K562 (cell line): Measurements from ENCODE around the gene TAPBPL. TPM values are rescaled to one million over a fixed set of nuclear protein-coding genes. Genes with fewer than 3 reads are reported as not detected.

ENCODE experiments used
- ATAC-seq: fragments of 200-7000 bp; cut with Tn5 transposase; 3 replicates; pipeline ENCODE4 v1.9.1; 2020; ENCODE audit warnings: moderate library complexity
- BruUV-seq: library from RNA; stranded (reverse); fragments of 400-500 nt; replicated peaks from 2 replicates; lab custom pipeline; 2021; lab: Mats Ljungman, UMichigan
- CTCF ChIA-PET: fragments of 300-600 bp; formaldehyde crosslinking; extraction: SDS; loops from one replicate; lab custom pipeline; 2021; ENCODE audit warnings: low intra/inter-chr PET ratio; lab: Yijun Ruan, JAX
- POLR2A ChIA-PET: fragments of 300-600, 350-650 bp; sonication (Branson Sonifier 250); formaldehyde crosslinking; extraction: SDS; loops from one replicate; lab custom pipeline; 2021; ENCODE audit warnings: antibody characterized with exemption, inconsistent platforms; lab: Yijun Ruan, JAX
- DNase-seq, 4 experiments: peaks; one replicate each; pipeline versions ENCODE4 v3.0.0 to v3.0.0-alpha.2; 2011 to 2018; ENCODE audit warnings: low spot score in 3 of 4, mixed read lengths in 3 of 4; ENCODE audit errors: extremely low read depth in 1 of 4
- FAIRE-seq: peaks from 2 replicates; lab custom pipeline; 2011; peaks lifted over from hg19 to GRCh38; lab: Jason Lieb, UNC
- H2AFZ ChIP-seq: 2 replicates; pipeline ENCODE4 v1.6.0; 2011; ENCODE audit warnings: low read depth, low read length, control low read depth, inconsistent platforms
- H3K27ac ChIP-seq: fragments of 200-600 bp; 3 replicates; pipeline ENCODE4 v1.8.0; 2011; ENCODE audit warnings: low read depth, mild to moderate bottlenecking, control low read depth, inconsistent platforms, low read length, moderate library complexity, mixed read lengths; ENCODE audit errors: extremely low read depth
- H3K27me3 ChIP-seq, 2 experiments: fragments of 300-600 bp in 1 of 2; 2 replicates in 1 of 2; 3 replicates in 1 of 2; pipeline versions ENCODE4 v1.6.0 to v1.8.0; 2011; ENCODE audit warnings: inconsistent platforms in 2 of 2, low read length in 2 of 2, mild to moderate bottlenecking in 1 of 2, mixed read lengths in 1 of 2, moderate library complexity in 1 of 2; ENCODE audit not compliant: control insufficient read depth in 2 of 2, insufficient read depth in 2 of 2
- H3K36me3 ChIP-seq: fragments of 300-600 bp; 3 replicates; pipeline ENCODE4 v1.8.0; 2011; ENCODE audit warnings: mild to moderate bottlenecking, low read length, inconsistent platforms; ENCODE audit not compliant: control insufficient read depth, insufficient read depth
- H3K4me1 ChIP-seq, 2 experiments: fragments of 200-600 bp in 1 of 2; replicated peaks in 1 of 2; 2 replicates in 1 of 2; 3 replicates in 1 of 2; pipeline versions ENCODE4 v1.5.1 to v1.8.0; 2011; ENCODE audit warnings: inconsistent platforms in 2 of 2, low read length in 2 of 2, mild to moderate bottlenecking in 1 of 2, mixed read lengths in 1 of 2, moderate library complexity in 1 of 2; ENCODE audit not compliant: control insufficient read depth in 2 of 2, insufficient read depth in 2 of 2
- H3K4me2 ChIP-seq: 2 replicates; pipeline ENCODE4 v1.6.1; 2011; ENCODE audit warnings: low read length, control low read depth, inconsistent platforms, mixed read lengths; ENCODE audit not compliant: insufficient read depth
- H3K4me3 ChIP-seq: fragments of 200-600 bp; sonication (generic), shearing (Covaris generic); 2 replicates; pipeline ENCODE4 v1.5.1; 2016; ENCODE audit warnings: control low read depth, inconsistent platforms
- H3K79me2 ChIP-seq: fragments of 200-600 bp; 3 replicates; pipeline ENCODE4 v1.8.0; 2011; ENCODE audit warnings: low read length, inconsistent platforms; ENCODE audit not compliant: control insufficient read depth, insufficient read depth
- H3K9ac ChIP-seq, 2 experiments: 2 replicates each; pipeline versions ENCODE4 v1.6.0 to v1.6.1; 2011; ENCODE audit warnings: low read depth in 2 of 2, low read length in 2 of 2, control low read depth in 1 of 2, inconsistent platforms in 1 of 2, mild to moderate bottlenecking in 1 of 2, mixed read lengths in 1 of 2; ENCODE audit not compliant: insufficient read depth in 1 of 2
- H3K9me1 ChIP-seq: one replicate; pipeline ENCODE4 v1.6.0; 2011; ENCODE audit warnings: inconsistent platforms, mild to moderate bottlenecking, low read length, moderate library complexity; ENCODE audit not compliant: control insufficient read depth, insufficient read depth
- H3K9me3 ChIP-seq: replicated peaks from 2 replicates; pipeline ENCODE4 v1.5.1; 2011; ENCODE audit warnings: low read depth, low read length, inconsistent platforms; ENCODE audit not compliant: control insufficient read depth, insufficient read depth
- H4K20me1 ChIP-seq: replicated peaks from 2 replicates; pipeline ENCODE4 v1.6.1; 2011; ENCODE audit warnings: low read length, inconsistent platforms, mixed read lengths; ENCODE audit not compliant: control insufficient read depth, insufficient read depth
- DNMT1 ChIP-seq: fragments of 450-650 bp; IDR thresholded peaks from 2 replicates; pipeline ENCODE4 v1.6.1; 2016; ENCODE audit warnings: antibody characterized with exemption, mild to moderate bottlenecking
- GTF2A2 ChIP-seq: IDR thresholded peaks from 2 replicates; pipeline ENCODE4 v1.6.1; 2016; ENCODE audit warnings: mild to moderate bottlenecking, missing genetic modification characterization, missing compliant biosample characterization
- KDM2B ChIP-seq: fragments of 250-450 bp; sonication (Bioruptor Pico); IDR thresholded peaks from 2 replicates; pipeline ENCODE4 v1.8.0; 2021; ENCODE audit warnings: mild to moderate bottlenecking, moderate library complexity
- MECOM ChIP-seq: fragments of 250-450 bp; sonication (Bioruptor Pico); IDR thresholded peaks from 2 replicates; pipeline ENCODE4 v1.8.0; 2022; ENCODE audit warnings: inconsistent platforms
- SRSF1 ChIP-seq: fragments of 200-400 bp; formaldehyde crosslinking; IDR thresholded peaks from 2 replicates; pipeline ENCODE4 v1.6.1; 2017; ENCODE audit warnings: mild to moderate bottlenecking, low read depth, low read length, moderate library complexity
- STAG1 ChIP-seq: sonication (generic); formaldehyde crosslinking; IDR thresholded peaks from 2 replicates; pipeline ENCODE4 v1.5.0; 2020; ENCODE audit warnings: missing genetic modification reagents, borderline replicate concordance
- ZBTB8A ChIP-seq: fragments of 450-650 bp; IDR thresholded peaks from 2 replicates; pipeline ENCODE4 v1.6.1; 2018; ENCODE audit warnings: mild to moderate bottlenecking, moderate library complexity; ENCODE audit not compliant: partially characterized antibody
- WGBS: fragments of 100-300 bp; shearing (Covaris generic); methylation state at CpG from one replicate; pipeline ENCODE4 v1.1.6; 2016; ENCODE audit warnings: low coverage, mixed read lengths; ENCODE audit not compliant: insufficient coverage; ENCODE audit errors: missing lambda C conversion rate; 5-methylcytosine and 5-hydroxymethylcytosine counted together
- in situ Hi-C: fragments of 300-500 bp; cut with MboI; formaldehyde crosslinking; loops from 4 replicates; pipeline ENCODE4 v1.15.0; 2018; ENCODE audit warnings: inconsistent platforms, mixed read lengths
- intact Hi-C: fragments of 100-400 bp; cut with micrococcal nuclease; formaldehyde crosslinking; loops from 2 replicates; pipeline ENCODE4 v1.14.2; 2022
- polyA plus RNA-seq, 8 experiments: library from polyadenylated mRNA; depleted of rRNA in 4 of 8; stranded (reverse) in 5 of 8; unstranded in 3 of 8; fragments of >200 nt; fragmentation: Nextera tagmentation in 2 of 8; fragmentation: Illumina TruSeq in 1 of 8; extraction: Ambion mirVana in 2 of 8; extraction: Trizol in 1 of 8; gene quantifications; 2 replicates each; pipeline versions ENCODE4 v1.2.1 to v1.2.3, GENCODE V29; 2011 to 2014; ENCODE audit warnings: inconsistent platforms in 1 of 8, missing spikeins in 1 of 8
- total RNA-seq, 7 experiments: library from RNA; depleted of rRNA in 6 of 7; stranded (reverse); fragments of >200 nt in 6 of 7; fragmentation: Illumina TruSeq in 2 of 7; extraction: Trizol in 2 of 7; gene quantifications; 2 replicates each; pipeline versions ENCODE4 v1.2.1 to v1.2.3, GENCODE V29; 2011 to 2021; ENCODE audit warnings: low replicate concordance in 1 of 7

TAPBPL gene
- total and polyA plus RNA-seq, 9 of the 15 experiments (the other 6 are each of a cell fraction or from before 2014, with no cell fraction given): 0.29 to 1.6 (median 0.45) TPM

- no peaks in the 10 kb centered on the region for H4K20me1 ChIP-seq
- CTCF ChIA-PET: no interaction called here
- BruUV-seq: no TSS peak
- no peak within 1 kb of the TSS for H3K27ac ChIP-seq
- intact Hi-C loops (no loop called here), in situ Hi-C loops (no loop called here)
- FAIRE-seq (no peak), DNase-seq (no peak), ATAC-seq (no peak)
- no peaks in the 10 kb centered on the region for H3K79me2 ChIP-seq
- 13% methylated on average over 10 of the region's 16 CpGs for WGBS
- no peaks in the 10 kb centered on the region for H3K9me3 ChIP-seq
- no peaks in the 10 kb centered on the region; a peak in 1 of 5 replicates for H3K4me1 ChIP-seq
- no peak for TF ChIP-seq ZBTB8A
- TF ChIP-seq STAG1 (CRISPR knock-in tag): no peak
- no peak for TF ChIP-seq KDM2B
- no peak for TF ChIP-seq DNMT1
- TF ChIP-seq MECOM (CRISPR knock-in tag): no peak
- no peak for TF ChIP-seq GTF2A2
- no peak for TF ChIP-seq SRSF1
- H3K27me3 ChIP-seq: peaks cover 0 to 9% of the 10 kb centered on the region in 2 experiments; a peak in 4 of 5 replicates
- no peak within 1 kb of the TSS for H3K4me3 ChIP-seq
- no peak within 1 kb of the TSS for H3K9ac ChIP-seq
- no peaks in the 10 kb centered on the region for H3K9me1 ChIP-seq
- no peak within 1 kb of the TSS for H2AFZ ChIP-seq
- H3K36me3 ChIP-seq: no peaks in the 10 kb centered on the region
- POLR2A ChIA-PET: no interaction called here
- no peak within 1 kb of the TSS for H3K4me2 ChIP-seq
Observed at GRCh38 chr12:6444704-6445688, 6.8 kb upstream of the TAPBPL start, which contains the start of gene CD27. Gene CD27 (plus strand): TSS chr12:6444955. CDS start chr12:6445096, 141 bp downstream.
